Skin of body (tissue), 2 donors: ENCODE results near the gene OGFOD3. TPM values are rescaled to one million over a fixed set of nuclear protein-coding genes. Genes with fewer than 3 reads are reported as not detected.
A peak's percentile ranks its signal among the peaks of the same experiment; 100 is the strongest.
"Not testable (repeated sequence)": the region's sequence is repeated elsewhere in the genome, so short reads cannot be mapped to it uniquely, and the experiment has no call there.

Experiments
- DNase-seq: peaks from one replicate; lab custom pipeline; 2025; lab: John Stamatoyannopoulos, UW
- total RNA-seq: library from RNA; depleted of rRNA; stranded (reverse); fragments of >200 nt; gene quantifications from one replicate; pipeline ENCODE4 v1.2.3, GENCODE V29; 2014

Gene OGFOD3
- total RNA-seq, 1 donor from 2014 or later = 13.5 TPM

GRCh38 chr17:82355770-82356427 is 62.5 kb downstream of the OGFOD3 start:
- no peak for DNase-seq

GRCh38 chr17:82354804-82355308 is 63.5 kb downstream of the OGFOD3 start:
- DNase-seq = no peak

- no peak for DNase-seq
These were observed 64.9 kb downstream of the OGFOD3 start for GRCh38 chr17:82353484-82353883.

- peak; percentile 74 for DNase-seq
These were observed 66.5 kb downstream of the OGFOD3 start for GRCh38 chr17:82351713-82352488.

- no peak for DNase-seq
These were observed 67.1 kb downstream of the OGFOD3 start for GRCh38 chr17:82351254-82351712.

- no peak for DNase-seq
These were observed 68.0 kb downstream of the OGFOD3 start for GRCh38 chr17:82350182-82351030.

- DNase-seq = peak; percentile 96
These were observed 69.1 kb downstream of the OGFOD3 start for GRCh38 chr17:82349287-82349701.

- DNase-seq = peak; percentile 76
These were observed 69.5 kb downstream of the OGFOD3 start for GRCh38 chr17:82348866-82349265.

- DNase-seq = no peak
These were observed 70.0 kb downstream of the OGFOD3 start for GRCh38 chr17:82348434-82348833.

GRCh38 chr17:82347994-82348393 is 70.4 kb downstream of the OGFOD3 start:
- not testable (repeated sequence) for DNase-seq

- DNase-seq = no peak
These were observed 71.8 kb downstream of the OGFOD3 start for GRCh38 chr17:82346342-82347300.

- no peak for DNase-seq
These were observed 73.0 kb downstream of the OGFOD3 start for GRCh38 chr17:82345151-82345976.

GRCh38 chr17:82344175-82344907 is 74.0 kb downstream of the OGFOD3 start:
- no peak for DNase-seq

GRCh38 chr17:82343560-82343959 is 74.8 kb downstream of the OGFOD3 start:
- no peak for DNase-seq

GRCh38 chr17:82342361-82343079 is 75.9 kb downstream of the OGFOD3 start:
- no peak for DNase-seq

- DNase-seq = no peak
These were observed 78.5 kb downstream of the OGFOD3 start for GRCh38 chr17:82339634-82340580.
